ENCODE data around the gene FOXC2. TPM values are rescaled to one million over a fixed set of nuclear protein-coding genes. Genes with fewer than 3 reads are reported as not detected.

Gene FOXC2
- total RNA-seq, 2 donors from 2014 or later: not detected

DNA sequence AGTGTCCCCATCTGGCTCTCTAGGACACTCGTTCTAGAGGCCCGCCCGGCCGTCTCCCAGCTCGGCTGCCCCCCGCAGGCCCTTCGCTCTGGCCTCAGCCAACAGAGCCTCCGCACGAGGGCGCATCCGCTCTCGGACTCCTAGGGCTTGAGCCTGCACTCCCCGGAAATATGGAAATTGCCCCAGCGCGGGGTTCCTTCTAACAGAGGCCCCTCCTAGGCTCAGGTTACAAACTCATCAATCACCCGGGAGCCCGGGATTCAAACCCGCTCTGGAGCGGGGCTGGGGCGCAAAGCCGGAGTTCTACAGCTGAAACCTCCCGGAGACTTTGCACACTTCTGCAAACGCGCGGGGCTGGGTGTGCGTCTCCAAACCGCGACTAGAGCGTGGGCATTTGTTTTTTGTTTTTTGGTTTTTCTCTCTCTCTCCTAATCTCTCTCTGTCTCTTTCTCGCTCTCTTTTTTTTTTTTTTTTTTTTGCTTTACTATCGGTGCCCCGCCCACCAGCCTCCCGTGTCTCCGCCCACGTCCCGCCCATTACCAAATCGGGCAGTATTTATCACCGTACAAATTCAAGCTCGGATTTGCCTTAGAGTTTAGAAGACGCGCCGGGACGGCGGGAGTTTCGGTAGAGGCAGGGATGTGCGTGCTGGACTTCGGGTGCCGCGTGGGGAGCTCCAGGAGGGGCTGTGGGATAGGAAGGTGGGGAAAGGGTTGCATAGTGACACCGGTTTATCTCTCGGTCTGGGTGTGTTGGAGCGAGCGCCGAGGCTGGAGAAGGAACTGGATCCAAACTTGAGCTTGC lies 9.3 kb downstream of the FOXC2 start:
- DNase-seq (peak in 1 of 3 donors; percentile 23), ATAC-seq (peak; percentile 66)
- peak overlapping the region; percentile 83 for H3K4me3 Mint-ChIP-seq
- no peaks in the 10 kb centered on the region for H3K9me3 ChIP-seq (ENCODE audit: control insufficient read depth, low read length, poor library complexity, severe bottlenecking)
- H3K4me1 Mint-ChIP-seq: peaks cover 7% of the 10 kb centered on the region
- H3K27ac Mint-ChIP-seq: no peak overlapping the region
- H3K36me3 Mint-ChIP-seq (ENCODE audit: low read depth): peaks cover 4% of the 10 kb centered on the region
- H3K27me3 Mint-ChIP-seq: peaks cover 96% of the 10 kb centered on the region

DNA sequence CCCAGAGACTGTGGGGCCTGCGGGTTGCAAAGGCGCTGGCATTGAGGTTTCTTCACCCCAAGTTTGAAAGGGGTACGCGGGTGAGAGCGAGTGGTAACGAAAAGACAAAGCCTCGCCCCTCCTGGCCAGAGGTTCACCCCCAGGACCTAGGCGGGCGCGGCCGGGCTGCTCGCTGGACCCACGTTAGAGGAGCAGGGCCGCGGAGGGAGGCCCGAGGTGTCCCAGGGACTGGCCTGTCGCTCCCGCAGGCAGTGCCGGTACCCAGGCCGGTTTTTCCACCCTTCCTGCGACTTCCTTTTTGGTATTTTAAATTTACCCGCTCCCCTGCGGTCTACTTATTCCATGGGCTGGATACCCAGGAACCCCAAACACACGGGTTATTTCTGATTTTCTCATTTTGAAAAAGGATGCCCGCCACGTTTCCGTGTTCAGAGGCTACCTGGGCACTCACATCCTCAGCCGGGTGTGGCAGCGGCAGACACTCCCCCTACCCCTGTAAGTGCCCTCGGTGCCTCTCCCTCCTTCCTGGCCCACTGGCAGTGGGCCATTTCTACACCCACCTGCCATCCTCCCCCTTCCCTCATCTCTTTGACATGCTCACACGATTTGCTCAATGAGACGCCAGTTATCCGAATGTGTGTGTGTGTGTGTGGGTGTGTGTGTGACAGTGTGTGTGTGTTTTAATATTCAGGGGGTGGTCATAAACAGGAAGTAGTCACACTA lies 10.1 kb downstream of the FOXC2 start:
- peaks cover 4% of the 10 kb centered on the region for H3K36me3 Mint-ChIP-seq (ENCODE audit: low read depth)
- DNase-seq: no peak

DNA sequence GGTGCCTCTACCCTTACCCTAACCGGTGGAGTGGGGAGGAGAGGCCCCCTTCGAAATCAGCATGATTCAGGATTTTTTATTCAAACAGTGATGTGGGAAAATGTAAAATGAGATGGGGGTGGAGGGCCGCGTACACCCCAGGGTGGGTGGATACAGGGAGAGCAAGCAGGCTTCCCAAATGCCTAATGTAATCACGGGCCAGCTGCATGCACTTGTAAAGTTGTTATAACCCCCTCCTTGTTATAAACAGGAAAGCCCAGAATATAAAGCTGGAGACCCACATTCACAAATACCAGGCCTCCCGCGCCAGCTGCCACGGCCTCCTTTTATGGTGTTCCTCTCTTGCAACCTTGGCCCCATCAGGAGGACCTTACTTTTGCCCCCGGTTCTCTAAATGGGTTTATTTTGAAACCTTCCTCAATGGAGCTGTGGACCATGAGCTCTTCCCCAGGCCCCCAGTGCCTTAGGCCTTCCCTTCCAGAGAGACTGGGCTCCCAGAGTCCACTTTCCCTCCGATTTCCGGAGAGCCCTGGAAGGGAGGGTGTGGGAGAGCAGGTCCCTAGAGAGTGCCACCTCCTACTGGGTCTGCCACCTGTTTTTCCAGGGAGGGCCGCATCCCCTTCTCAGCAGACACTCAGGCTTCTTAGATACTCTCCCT lies 10.8 kb downstream of the FOXC2 start:
- Mint-ChIP-seq H3K27me3 (peaks cover 93% of the 10 kb centered on the region), H3K36me3 (ENCODE audit: low read depth) (peaks cover 4% of the 10 kb centered on the region), H3K27ac (no peak overlapping the region), H3K4me1 (peaks cover 7% of the 10 kb centered on the region), H3K4me3 (peak overlapping the region; percentile 61)
- ATAC-seq (no peak), DNase-seq (no peak)
- H3K9me3 ChIP-seq (ENCODE audit: control insufficient read depth, low read length, poor library complexity, severe bottlenecking): no peaks in the 10 kb centered on the region

More for the DNA sequence above, 10.1 kb downstream of the FOXC2 start:
- H3K9me3 ChIP-seq (ENCODE audit: control insufficient read depth, low read length, poor library complexity, severe bottlenecking): no peaks in the 10 kb centered on the region
- Mint-ChIP-seq H3K27me3 (peaks cover 96% of the 10 kb centered on the region), H3K4me1 (peaks cover 7% of the 10 kb centered on the region), H3K27ac (no peak overlapping the region), H3K4me3 (peak overlapping the region; percentile 83)
- ATAC-seq: no peak

DNA sequence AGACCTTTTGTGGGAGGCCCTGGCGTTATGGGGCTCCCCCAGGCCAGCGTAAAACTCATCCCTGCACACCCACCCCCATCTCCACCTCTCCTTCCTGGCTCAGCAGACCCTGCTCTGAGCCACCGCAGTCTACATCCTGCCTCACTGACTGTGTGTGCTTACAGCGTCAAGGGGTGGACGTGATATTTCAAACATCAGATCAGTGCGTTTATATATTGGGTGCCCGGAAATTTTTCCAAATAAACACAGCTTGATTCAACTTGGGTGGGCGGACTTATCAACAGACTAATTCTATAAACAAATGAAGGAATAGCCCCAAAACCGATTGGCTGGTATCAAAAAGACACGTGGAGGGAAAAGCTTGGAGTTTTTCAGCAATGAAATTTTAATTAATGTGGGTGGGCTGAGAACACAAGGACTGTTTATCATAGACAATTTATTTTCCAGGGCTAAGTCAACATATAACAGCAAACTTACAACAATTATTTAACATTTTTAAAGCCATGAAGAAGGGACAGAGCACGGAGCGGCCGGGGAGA lies 11.5 kb downstream of the FOXC2 start, which contains the start of gene FOXL1:
TSS of gene FOXL1 (plus strand) at position 489 of the 539 bp plus-strand sequence. CDS start 175 bp downstream, outside the sequence.
- peak within 1 kb of the TSS; percentile 61 for H3K4me3 Mint-ChIP-seq
- H3K27ac Mint-ChIP-seq: no peak within 1 kb of the TSS
- no peaks in the 10 kb centered on the region for H3K9me3 ChIP-seq (ENCODE audit: control insufficient read depth, low read length, poor library complexity, severe bottlenecking)
- peaks cover 7% of the 10 kb centered on the region for H3K4me1 Mint-ChIP-seq
- DNase-seq (no peak), ATAC-seq (no peak)
- peaks cover 90% of the 10 kb centered on the region for H3K27me3 Mint-ChIP-seq
- peaks cover 4% of the 10 kb centered on the region for H3K36me3 Mint-ChIP-seq (ENCODE audit: low read depth)

DNA sequence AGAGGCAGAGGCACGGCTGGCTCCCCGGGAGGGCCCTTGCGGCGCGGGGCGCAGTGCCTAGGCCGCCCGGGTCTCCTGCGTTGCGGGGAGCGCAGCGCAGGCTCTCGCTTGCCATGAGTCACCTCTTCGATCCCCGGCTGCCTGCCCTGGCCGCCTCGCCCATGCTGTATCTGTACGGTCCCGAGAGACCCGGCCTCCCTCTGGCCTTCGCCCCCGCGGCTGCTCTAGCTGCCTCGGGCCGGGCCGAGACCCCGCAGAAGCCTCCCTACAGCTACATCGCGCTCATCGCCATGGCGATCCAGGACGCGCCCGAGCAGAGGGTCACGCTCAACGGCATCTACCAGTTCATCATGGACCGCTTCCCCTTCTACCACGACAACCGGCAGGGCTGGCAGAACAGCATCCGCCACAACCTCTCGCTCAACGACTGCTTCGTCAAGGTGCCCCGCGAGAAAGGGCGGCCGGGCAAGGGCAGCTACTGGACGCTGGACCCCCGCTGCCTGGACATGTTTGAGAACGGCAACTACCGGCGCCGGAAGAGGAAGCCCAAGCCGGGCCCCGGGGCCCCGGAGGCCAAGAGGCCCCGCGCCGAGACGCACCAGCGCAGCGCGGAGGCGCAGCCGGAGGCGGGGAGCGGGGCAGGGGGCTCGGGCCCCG lies 12.1 kb downstream of the FOXC2 start:
- Mint-ChIP-seq H3K36me3 (ENCODE audit: low read depth) (peaks cover 4% of the 10 kb centered on the region), H3K27me3 (peaks cover 90% of the 10 kb centered on the region), H3K4me1 (peaks cover 7% of the 10 kb centered on the region), H3K27ac (no peak overlapping the region), H3K4me3 (peak overlapping the region; percentile 31)
- no peak for ATAC-seq
- H3K9me3 ChIP-seq (ENCODE audit: control insufficient read depth, low read length, poor library complexity, severe bottlenecking): no peaks in the 10 kb centered on the region
- DNase-seq: no peak

DNA sequence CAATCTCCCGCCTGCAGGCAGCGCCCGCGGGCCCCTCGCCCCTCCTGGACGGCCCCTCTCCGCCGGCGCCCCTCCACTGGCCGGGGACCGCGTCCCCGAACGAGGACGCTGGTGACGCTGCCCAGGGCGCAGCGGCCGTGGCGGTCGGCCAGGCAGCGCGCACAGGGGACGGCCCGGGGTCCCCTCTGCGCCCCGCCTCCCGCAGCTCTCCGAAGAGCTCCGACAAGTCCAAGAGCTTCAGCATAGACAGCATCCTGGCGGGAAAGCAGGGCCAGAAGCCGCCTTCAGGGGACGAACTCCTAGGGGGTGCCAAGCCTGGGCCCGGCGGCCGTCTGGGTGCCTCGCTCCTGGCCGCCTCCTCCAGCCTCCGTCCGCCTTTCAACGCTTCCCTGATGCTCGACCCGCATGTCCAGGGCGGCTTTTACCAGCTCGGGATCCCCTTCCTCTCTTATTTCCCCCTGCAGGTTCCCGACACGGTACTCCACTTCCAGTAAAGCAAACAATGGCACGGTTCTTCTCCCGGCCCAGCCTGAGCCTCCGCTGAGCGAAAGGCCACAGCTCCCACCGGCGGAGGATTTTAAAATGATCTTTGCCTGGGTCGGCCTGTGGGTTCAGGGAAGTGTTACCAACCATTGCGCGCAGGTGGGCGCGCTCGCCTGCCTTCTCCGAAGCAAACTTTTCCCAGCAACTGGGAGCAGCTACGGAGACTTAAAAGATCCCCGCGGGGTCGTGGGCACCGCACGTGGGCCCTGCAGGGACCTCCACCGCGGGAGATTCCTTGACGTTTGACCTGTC lies 12.8 kb downstream of the FOXC2 start:
- H3K27ac Mint-ChIP-seq: no peak overlapping the region
- no peak for ATAC-seq
- H3K36me3 Mint-ChIP-seq (ENCODE audit: low read depth): peaks cover 4% of the 10 kb centered on the region
- H3K27me3 Mint-ChIP-seq: peaks cover 84% of the 10 kb centered on the region
- H3K9me3 ChIP-seq (ENCODE audit: control insufficient read depth, low read length, poor library complexity, severe bottlenecking): no peaks in the 10 kb centered on the region
- peaks cover 7% of the 10 kb centered on the region for H3K4me1 Mint-ChIP-seq
- no peak for DNase-seq
- H3K4me3 Mint-ChIP-seq: peak overlapping the region; percentile 36

DNA sequence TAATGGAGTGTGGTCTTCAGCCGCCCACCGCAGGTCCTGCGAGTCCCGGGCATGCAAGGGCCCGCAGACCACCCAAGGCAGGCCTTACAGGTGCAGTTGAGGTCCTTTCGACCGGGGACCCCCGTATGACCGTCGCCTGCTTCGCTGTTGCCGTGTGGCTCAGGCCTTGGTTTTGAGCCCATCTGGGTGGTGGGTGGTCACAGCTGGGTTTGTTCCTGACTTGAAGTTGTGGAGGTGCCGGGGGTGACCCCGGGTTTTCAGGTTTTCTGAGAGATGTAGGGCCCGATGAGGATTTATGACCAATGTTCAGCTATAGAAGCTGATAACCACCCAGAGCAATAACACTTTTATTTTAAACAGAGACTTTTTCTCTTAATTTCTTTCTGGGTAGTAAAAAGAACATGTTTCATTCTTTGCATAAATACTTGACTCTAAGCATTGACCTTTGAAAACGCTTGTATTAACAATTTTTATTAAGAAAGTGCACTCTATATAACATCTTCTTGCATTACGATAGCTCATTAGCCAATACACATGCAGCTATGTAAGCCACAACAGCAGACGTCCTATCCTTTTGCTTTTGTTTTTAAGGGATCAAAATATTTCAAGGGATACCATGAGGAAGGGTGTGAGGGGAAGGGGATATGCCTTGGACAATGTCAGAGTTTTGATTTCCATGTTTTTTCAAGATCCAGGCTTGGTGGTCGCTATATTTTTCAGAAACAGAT lies 13.6 kb downstream of the FOXC2 start:
- no peaks in the 10 kb centered on the region for H3K9me3 ChIP-seq (ENCODE audit: control insufficient read depth, low read length, poor library complexity, severe bottlenecking)
- H3K36me3 Mint-ChIP-seq (ENCODE audit: low read depth): peaks cover 4% of the 10 kb centered on the region
- no peak overlapping the region for H3K27ac Mint-ChIP-seq
- H3K4me3 Mint-ChIP-seq: peak overlapping the region; percentile 36
- DNase-seq: no peak
- peaks cover 78% of the 10 kb centered on the region for H3K27me3 Mint-ChIP-seq
- peaks cover 7% of the 10 kb centered on the region for H3K4me1 Mint-ChIP-seq
- no peak for ATAC-seq

DNA sequence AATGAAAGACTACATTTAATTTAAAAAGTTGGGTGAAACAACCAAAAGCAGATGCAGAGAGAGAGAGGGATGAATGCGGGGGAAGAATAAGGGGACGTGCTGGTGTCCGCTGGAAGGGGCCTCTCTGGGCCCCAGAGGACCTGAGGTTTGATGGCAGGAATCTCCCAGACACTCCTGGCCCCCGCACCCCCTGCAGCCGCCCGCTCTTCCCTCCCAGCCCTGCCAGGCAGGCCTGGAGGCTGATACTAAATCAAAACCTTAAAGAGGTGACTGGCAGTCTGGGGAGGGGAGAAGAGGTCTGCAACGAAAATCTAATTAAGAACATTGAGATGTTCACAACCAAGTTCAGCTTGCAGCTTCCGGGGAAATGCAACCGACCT lies 14.2 kb downstream of the FOXC2 start:
- Mint-ChIP-seq H3K4me3 (no peak overlapping the region), H3K4me1 (peaks cover 7% of the 10 kb centered on the region), H3K27me3 (peaks cover 78% of the 10 kb centered on the region), H3K36me3 (ENCODE audit: low read depth) (peaks cover 4% of the 10 kb centered on the region), H3K27ac (no peak overlapping the region)
- H3K9me3 ChIP-seq (ENCODE audit: control insufficient read depth, low read length, poor library complexity, severe bottlenecking): no peaks in the 10 kb centered on the region
- ATAC-seq (no peak), DNase-seq (no peak)

DNA sequence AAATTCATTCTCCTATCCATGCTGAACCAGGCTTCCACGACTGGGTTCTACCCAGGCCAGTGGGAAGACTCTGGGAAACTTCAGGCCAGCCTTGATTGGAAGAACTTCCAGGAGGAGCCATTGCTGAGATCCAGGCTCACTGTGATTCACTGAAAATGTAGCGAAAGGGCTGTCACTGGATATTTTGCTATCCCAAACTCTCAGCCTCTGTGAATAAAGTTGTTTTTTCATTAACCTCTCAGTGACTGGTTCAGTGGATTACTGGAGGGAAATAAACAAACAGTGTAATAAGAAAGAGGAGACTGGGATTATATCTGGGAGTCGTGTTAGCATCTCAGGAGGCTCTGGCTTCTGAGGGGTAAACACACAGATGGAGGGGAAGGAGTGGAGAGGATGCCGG lies 14.8 kb downstream of the FOXC2 start:
- peaks cover 72% of the 10 kb centered on the region for H3K27me3 Mint-ChIP-seq
- H3K36me3 Mint-ChIP-seq (ENCODE audit: low read depth): peaks cover 4% of the 10 kb centered on the region
- H3K4me1 Mint-ChIP-seq: peaks cover 4% of the 10 kb centered on the region
- ATAC-seq: no peak
- no peak overlapping the region for H3K27ac Mint-ChIP-seq
- no peak overlapping the region for H3K4me3 Mint-ChIP-seq
- DNase-seq: no peak
- no peaks in the 10 kb centered on the region for H3K9me3 ChIP-seq (ENCODE audit: control insufficient read depth, low read length, poor library complexity, severe bottlenecking)

DNA sequence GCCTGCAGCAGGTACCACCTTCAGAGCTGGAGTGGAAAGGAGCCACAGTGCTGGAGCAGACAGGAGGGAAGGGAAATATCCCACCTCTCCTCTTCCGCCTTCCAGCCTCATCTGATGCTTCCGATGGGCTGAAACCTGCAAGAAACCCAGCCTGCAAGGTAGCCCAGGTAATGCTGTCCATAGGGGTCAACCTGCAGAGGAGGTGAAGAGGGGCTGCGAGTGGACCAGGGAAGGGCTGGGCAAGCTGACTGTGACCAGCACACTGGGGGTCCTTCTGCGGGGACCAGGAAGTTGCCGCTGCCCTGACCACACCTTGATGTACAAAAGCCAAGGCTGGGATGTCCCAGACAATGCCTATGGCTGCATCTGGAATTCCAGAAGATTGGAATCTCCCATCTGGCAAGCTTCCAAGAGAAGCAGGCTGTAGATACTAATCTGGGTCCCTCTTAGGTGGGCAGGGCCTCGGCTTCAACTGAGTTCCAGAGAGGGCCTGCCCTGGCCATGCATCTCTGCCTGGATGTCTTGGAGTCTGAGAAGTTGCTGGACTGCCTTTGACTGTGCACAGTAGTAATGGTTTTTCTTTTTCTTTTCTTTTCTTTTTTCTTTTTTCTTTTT lies 17.5 kb downstream of the FOXC2 start:
- Mint-ChIP-seq H3K4me3 (no peak overlapping the region), H3K4me1 (no peaks in the 10 kb centered on the region), H3K27me3 (peaks cover 47% of the 10 kb centered on the region), H3K27ac (no peak overlapping the region), H3K36me3 (ENCODE audit: low read depth) (no peaks in the 10 kb centered on the region)
- ATAC-seq (no peak), DNase-seq (no peak)
- H3K9me3 ChIP-seq (ENCODE audit: control insufficient read depth, low read length, poor library complexity, severe bottlenecking): no peaks in the 10 kb centered on the region

Data from T-helper 17 cell (primary cell).